Vein endothelial cell (primary cell): ENCODE results near the gene MYO7A. TPM values are rescaled to one million over a fixed set of nuclear protein-coding genes. Genes with fewer than 3 reads are reported as not detected.

Experiments used
- total RNA-seq: library from RNA; depleted of rRNA; stranded (reverse); fragments of >200 nt; gene quantifications from 2 replicates; pipeline ENCODE4 v1.2.3, GENCODE V29; 2012

The MYO7A gene
- total RNA-seq, result under 0.01 and 0.86 TPM in 2 replicates

GRCh38 chr11:77127920-77128691 lies at the start of gene MYO7A:
MYO7A (plus strand) TSS chr11:77128246; CDS start chr11:77130635, 2,389 bp downstream.

GRCh38 chr11:77102246-77103210 lies 25.5 kb upstream of the MYO7A start, which contains the start of gene OMP:
OMP (plus strand) TSS chr11:77102840; CDS start chr11:77102840, 0 bp downstream.

Other genes with a start within 250 kb of the MYO7A start
- gene B3GNT6, start 93.8 kb upstream of the MYO7A start, total RNA-seq, result not detected in 2 replicates
- 9.5 and 9.7 TPM in 2 replicates for gene CAPN5, start 61.3 kb upstream of the MYO7A start, total RNA-seq
- gene OMP, start 25.4 kb upstream of the MYO7A start, total RNA-seq, result not detected in 2 replicates
- not detected in 2 replicates for gene GDPD4, start 173.4 kb downstream of the MYO7A start, total RNA-seq